Colonic mucosa (tissue), 4 donors: ENCODE results near the gene IFITM10. TPM values are rescaled to one million over a fixed set of nuclear protein-coding genes. Genes with fewer than 3 reads are reported as not detected.

Source experiments
- DNase-seq: peaks from one replicate; pipeline ENCODE4 v3.0.0-alpha.2; 2020
- H3K27ac ChIP-seq: fragments of 200-600 bp; one replicate; pipeline ENCODE4 v1.8.0; 2021
- H3K27me3 ChIP-seq: fragments of 200-600 bp; one replicate; pipeline ENCODE4 v1.8.0; 2021
- H3K36me3 ChIP-seq: fragments of 200-600 bp; one replicate; pipeline ENCODE4 v1.8.0; 2021
- H3K4me1 ChIP-seq: fragments of 200-600 bp; one replicate; pipeline ENCODE4 v1.8.0; 2021; ENCODE audit warnings: mild to moderate bottlenecking
- H3K4me3 ChIP-seq: fragments of 200-600 bp; one replicate; pipeline ENCODE4 v1.8.0; 2021
- H3K9ac ChIP-seq, 2 donors: one replicate each; pipeline ENCODE4 v1.7.0; 2013; ENCODE audit warnings: control low read depth in 2 of 2, low read depth in 2 of 2, low read length in 2 of 2
- H3K9me3 ChIP-seq: fragments of 200-600 bp; one replicate; pipeline ENCODE4 v1.8.0; 2021
- CTCF ChIP-seq: fragments of 200-600 bp; IDR thresholded peaks from one replicate; pipeline ENCODE4 v1.8.0; 2022; ENCODE audit warnings: antibody characterized with exemption, mild to moderate bottlenecking
- intact Hi-C: fragments of 100-400 bp; cut with DNase I; formaldehyde crosslinking; loops from one replicate; pipeline ENCODE4 v1.14.1; 2022
- total RNA-seq, 2 donors: library from RNA; stranded (reverse); fragmentation: NEBNext Ultra II Directional in 1 of 2; extraction: Animal tissue kit (Norgen Biotek cat#: 25700) in 1 of 2; gene quantifications; one replicate each; pipeline ENCODE4 v1.2.1, GENCODE V29; 2021
- donor health status: healthy.
- donor health status: DM: no; HTN: no; CAD: no.
- donor health status: DM: no; HTN: no; CAD: no.

Gene IFITM10
- total RNA-seq, 2 donors from 2014 or later = 0.42 to 1.1 TPM

- DNase-seq = no peak
These were observed 3.0 kb upstream of the IFITM10 start for GRCh38 chr11:1753229-1753928.

GRCh38 chr11:1752907-1753228, 2.5 kb upstream of the IFITM10 start:
- H3K9me3 ChIP-seq = no peaks in the 10 kb centered on the region
- peaks cover 14% of the 10 kb centered on the region for H3K27me3 ChIP-seq
- H3K36me3 ChIP-seq = peaks cover 6% of the 10 kb centered on the region
- no peaks in the 10 kb centered on the region for H3K4me1 ChIP-seq
- DNase-seq = no peak
- no peak overlapping the region for H3K4me3 ChIP-seq
- intact Hi-C loops = no loop called here
- no peak overlapping the region for H3K27ac ChIP-seq
- H3K9ac ChIP-seq = no peak overlapping the region
- no peak for TF ChIP-seq CTCF

More at GRCh38 chr11:1753229-1753928, 3.0 kb upstream of the IFITM10 start:
- Histone ChIP-seq H3K4me3 (no peak overlapping the region), H3K9me3 (no peaks in the 10 kb centered on the region), H3K27me3 (peaks cover 11% of the 10 kb centered on the region), H3K9ac (no peak overlapping the region), H3K4me1 (no peaks in the 10 kb centered on the region), H3K36me3 (peaks cover 6% of the 10 kb centered on the region), H3K27ac (no peak overlapping the region)
- intact Hi-C loops = no loop called here
- no peak for TF ChIP-seq CTCF

GRCh38 chr11:1751999-1752906, 1.9 kb upstream of the IFITM10 start:
- H3K4me1 ChIP-seq = no peaks in the 10 kb centered on the region
- H3K9ac ChIP-seq = no peak overlapping the region
- H3K9me3 ChIP-seq = no peaks in the 10 kb centered on the region
- no peak for TF ChIP-seq CTCF
- H3K36me3 ChIP-seq = peaks cover 6% of the 10 kb centered on the region
- peaks cover 14% of the 10 kb centered on the region for H3K27me3 ChIP-seq
- H3K4me3 ChIP-seq = no peak overlapping the region
- intact Hi-C loops = no loop called here
- DNase-seq = no peak
- no peak overlapping the region for H3K27ac ChIP-seq

- H3K4me1 ChIP-seq = no peaks in the 10 kb centered on the region
- H3K27ac ChIP-seq = no peak overlapping the region
- TF ChIP-seq CTCF = no peak
- H3K4me3 ChIP-seq = no peak overlapping the region
- H3K9ac ChIP-seq = no peak overlapping the region
- intact Hi-C loops = no loop called here
- no peak for DNase-seq
- H3K9me3 ChIP-seq = no peaks in the 10 kb centered on the region
- peaks cover 14% of the 10 kb centered on the region for H3K27me3 ChIP-seq
- no peaks in the 10 kb centered on the region for H3K36me3 ChIP-seq
These were observed 1.1 kb upstream of the IFITM10 start for GRCh38 chr11:1751531-1751921.

GRCh38 chr11:1750840-1751530, 590 bp upstream of the IFITM10 start:
- Histone ChIP-seq H3K9ac (no peak overlapping the region), H3K4me3 (no peak overlapping the region), H3K27me3 (peaks cover 14% of the 10 kb centered on the region), H3K27ac (no peak overlapping the region), H3K4me1 (no peaks in the 10 kb centered on the region), H3K9me3 (no peaks in the 10 kb centered on the region), H3K36me3 (no peaks in the 10 kb centered on the region)
- no peak for DNase-seq
- TF ChIP-seq CTCF = no peak
- intact Hi-C loops = no loop called here
